ENCODE data around the gene KCNQ5. TPM values are rescaled to one million over a fixed set of nuclear protein-coding genes. Genes with fewer than 3 reads are reported as not detected.

KCNQ5 gene
- total and polyA plus RNA-seq, 10 of the 15 experiments (the other 5 are each of a cell fraction or from before 2014, with no cell fraction given): 0.60 to 16.2 (median 3.2) TPM

DNA sequence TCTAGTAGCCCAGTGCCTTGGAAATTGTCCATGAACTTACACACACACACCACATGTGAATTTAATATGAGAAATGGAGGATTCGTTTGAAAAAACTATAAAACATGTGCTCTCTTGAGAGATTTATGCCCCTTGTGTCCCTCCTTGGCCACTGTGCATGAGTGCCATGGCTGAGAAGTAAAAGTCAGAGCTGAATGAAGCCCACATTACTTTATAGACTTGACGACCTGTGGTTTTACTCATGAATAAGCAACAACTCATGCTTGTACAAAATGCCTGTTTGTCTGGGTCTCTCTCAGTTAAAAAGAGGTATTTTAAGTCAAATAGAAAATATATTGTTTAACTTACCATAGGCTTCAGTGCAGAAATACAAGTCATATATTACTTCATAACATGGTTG lies 102.7 kb downstream of the KCNQ5 start (continued):
- no peak for TF ChIP-seq ELK1 (IDR thresholded peaks at IDR 0.05; ENCODE audit: low read depth, low read length)
- TF ChIP-seq STAT3 (IDR thresholded peaks at IDR 0.05; ENCODE audit: low read depth, low read length): no peak
- TF ChIP-seq FOS (IDR thresholded peaks at IDR 0.05; ENCODE audit: borderline replicate concordance, extremely low read depth, insufficient read length): no peak
- no peak for TF ChIP-seq RBBP5 (conservative IDR thresholded peaks at IDR 0.05)
- TF ChIP-seq MTA2 (IDR thresholded peaks at IDR 0.05; ENCODE audit: low read depth): peak; percentile 53; the same call in 1 of the 2 replicates
- TF ChIP-seq, protein P1, sequence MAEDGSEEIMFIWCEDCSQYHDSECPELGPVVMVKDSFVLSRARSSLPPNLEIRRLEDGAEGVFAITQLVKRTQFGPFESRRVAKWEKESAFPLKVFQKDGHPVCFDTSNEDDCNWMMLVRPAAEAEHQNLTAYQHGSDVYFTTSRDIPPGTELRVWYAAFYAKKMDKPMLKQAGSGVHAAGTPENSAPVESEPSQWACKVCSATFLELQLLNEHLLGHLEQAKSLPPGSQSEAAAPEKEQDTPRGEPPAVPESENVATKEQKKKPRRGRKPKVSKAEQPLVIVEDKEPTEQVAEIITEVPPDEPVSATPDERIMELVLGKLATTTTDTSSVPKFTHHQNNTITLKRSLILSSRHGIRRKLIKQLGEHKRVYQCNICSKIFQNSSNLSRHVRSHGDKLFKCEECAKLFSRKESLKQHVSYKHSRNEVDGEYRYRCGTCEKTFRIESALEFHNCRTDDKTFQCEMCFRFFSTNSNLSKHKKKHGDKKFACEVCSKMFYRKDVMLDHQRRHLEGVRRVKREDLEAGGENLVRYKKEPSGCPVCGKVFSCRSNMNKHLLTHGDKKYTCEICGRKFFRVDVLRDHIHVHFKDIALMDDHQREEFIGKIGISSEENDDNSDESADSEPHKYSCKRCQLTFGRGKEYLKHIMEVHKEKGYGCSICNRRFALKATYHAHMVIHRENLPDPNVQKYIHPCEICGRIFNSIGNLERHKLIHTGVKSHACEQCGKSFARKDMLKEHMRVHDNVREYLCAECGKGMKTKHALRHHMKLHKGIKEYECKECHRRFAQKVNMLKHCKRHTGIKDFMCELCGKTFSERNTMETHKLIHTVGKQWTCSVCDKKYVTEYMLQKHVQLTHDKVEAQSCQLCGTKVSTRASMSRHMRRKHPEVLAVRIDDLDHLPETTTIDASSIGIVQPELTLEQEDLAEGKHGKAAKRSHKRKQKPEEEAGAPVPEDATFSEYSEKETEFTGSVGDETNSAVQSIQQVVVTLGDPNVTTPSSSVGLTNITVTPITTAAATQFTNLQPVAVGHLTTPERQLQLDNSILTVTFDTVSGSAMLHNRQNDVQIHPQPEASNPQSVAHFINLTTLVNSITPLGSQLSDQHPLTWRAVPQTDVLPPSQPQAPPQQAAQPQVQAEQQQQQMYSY (CRISPR knock-in tag; IDR thresholded peaks at IDR 0.05): no peak
- no peak for TF ChIP-seq EGR1 (IDR thresholded peaks at IDR 0.05; ENCODE audit: borderline replicate concordance in 1 of 2, low read depth in 2 of 2, low read length in 2 of 2)
- TF ChIP-seq, protein P2, sequence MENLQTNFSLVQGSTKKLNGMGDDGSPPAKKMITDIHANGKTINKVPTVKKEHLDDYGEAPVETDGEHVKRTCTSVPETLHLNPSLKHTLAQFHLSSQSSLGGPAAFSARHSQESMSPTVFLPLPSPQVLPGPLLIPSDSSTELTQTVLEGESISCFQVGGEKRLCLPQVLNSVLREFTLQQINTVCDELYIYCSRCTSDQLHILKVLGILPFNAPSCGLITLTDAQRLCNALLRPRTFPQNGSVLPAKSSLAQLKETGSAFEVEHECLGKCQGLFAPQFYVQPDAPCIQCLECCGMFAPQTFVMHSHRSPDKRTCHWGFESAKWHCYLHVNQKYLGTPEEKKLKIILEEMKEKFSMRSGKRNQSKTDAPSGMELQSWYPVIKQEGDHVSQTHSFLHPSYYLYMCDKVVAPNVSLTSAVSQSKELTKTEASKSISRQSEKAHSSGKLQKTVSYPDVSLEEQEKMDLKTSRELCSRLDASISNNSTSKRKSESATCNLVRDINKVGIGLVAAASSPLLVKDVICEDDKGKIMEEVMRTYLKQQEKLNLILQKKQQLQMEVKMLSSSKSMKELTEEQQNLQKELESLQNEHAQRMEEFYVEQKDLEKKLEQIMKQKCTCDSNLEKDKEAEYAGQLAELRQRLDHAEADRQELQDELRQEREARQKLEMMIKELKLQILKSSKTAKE (IDR thresholded peaks at IDR 0.05; ENCODE audit: low read depth, poor library complexity, severe bottlenecking): peak; percentile 61
- TF ChIP-seq YY1 (IDR thresholded peaks at IDR 0.05; ENCODE audit: low read depth, low read length): 0 out of 2 replicates have a peak, but pooled peaks have one; percentile 25
- TF ChIP-seq, protein P3, sequence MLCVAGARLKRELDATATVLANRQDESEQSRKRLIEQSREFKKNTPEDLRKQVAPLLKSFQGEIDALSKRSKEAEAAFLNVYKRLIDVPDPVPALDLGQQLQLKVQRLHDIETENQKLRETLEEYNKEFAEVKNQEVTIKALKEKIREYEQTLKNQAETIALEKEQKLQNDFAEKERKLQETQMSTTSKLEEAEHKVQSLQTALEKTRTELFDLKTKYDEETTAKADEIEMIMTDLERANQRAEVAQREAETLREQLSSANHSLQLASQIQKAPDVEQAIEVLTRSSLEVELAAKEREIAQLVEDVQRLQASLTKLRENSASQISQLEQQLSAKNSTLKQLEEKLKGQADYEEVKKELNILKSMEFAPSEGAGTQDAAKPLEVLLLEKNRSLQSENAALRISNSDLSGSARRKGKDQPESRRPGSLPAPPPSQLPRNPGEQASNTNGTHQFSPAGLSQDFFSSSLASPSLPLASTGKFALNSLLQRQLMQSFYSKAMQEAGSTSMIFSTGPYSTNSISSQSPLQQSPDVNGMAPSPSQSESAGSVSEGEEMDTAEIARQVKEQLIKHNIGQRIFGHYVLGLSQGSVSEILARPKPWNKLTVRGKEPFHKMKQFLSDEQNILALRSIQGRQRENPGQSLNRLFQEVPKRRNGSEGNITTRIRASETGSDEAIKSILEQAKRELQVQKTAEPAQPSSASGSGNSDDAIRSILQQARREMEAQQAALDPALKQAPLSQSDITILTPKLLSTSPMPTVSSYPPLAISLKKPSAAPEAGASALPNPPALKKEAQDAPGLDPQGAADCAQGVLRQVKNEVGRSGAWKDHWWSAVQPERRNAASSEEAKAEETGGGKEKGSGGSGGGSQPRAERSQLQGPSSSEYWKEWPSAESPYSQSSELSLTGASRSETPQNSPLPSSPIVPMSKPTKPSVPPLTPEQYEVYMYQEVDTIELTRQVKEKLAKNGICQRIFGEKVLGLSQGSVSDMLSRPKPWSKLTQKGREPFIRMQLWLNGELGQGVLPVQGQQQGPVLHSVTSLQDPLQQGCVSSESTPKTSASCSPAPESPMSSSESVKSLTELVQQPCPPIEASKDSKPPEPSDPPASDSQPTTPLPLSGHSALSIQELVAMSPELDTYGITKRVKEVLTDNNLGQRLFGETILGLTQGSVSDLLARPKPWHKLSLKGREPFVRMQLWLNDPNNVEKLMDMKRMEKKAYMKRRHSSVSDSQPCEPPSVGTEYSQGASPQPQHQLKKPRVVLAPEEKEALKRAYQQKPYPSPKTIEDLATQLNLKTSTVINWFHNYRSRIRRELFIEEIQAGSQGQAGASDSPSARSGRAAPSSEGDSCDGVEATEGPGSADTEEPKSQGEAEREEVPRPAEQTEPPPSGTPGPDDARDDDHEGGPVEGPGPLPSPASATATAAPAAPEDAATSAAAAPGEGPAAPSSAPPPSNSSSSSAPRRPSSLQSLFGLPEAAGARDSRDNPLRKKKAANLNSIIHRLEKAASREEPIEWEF (IDR thresholded peaks at IDR 0.05; ENCODE audit: insufficient replicate concordance, low read depth, low read length): no peak
- TF ChIP-seq IKZF1 (conservative IDR thresholded peaks at IDR 0.05): 0 out of 2 replicates have a peak, but pooled peaks have one; percentile 14
- no peak for TF ChIP-seq SREBF2 (IDR thresholded peaks at IDR 0.05; ENCODE audit: low read length)
- TF ChIP-seq, protein P4, sequence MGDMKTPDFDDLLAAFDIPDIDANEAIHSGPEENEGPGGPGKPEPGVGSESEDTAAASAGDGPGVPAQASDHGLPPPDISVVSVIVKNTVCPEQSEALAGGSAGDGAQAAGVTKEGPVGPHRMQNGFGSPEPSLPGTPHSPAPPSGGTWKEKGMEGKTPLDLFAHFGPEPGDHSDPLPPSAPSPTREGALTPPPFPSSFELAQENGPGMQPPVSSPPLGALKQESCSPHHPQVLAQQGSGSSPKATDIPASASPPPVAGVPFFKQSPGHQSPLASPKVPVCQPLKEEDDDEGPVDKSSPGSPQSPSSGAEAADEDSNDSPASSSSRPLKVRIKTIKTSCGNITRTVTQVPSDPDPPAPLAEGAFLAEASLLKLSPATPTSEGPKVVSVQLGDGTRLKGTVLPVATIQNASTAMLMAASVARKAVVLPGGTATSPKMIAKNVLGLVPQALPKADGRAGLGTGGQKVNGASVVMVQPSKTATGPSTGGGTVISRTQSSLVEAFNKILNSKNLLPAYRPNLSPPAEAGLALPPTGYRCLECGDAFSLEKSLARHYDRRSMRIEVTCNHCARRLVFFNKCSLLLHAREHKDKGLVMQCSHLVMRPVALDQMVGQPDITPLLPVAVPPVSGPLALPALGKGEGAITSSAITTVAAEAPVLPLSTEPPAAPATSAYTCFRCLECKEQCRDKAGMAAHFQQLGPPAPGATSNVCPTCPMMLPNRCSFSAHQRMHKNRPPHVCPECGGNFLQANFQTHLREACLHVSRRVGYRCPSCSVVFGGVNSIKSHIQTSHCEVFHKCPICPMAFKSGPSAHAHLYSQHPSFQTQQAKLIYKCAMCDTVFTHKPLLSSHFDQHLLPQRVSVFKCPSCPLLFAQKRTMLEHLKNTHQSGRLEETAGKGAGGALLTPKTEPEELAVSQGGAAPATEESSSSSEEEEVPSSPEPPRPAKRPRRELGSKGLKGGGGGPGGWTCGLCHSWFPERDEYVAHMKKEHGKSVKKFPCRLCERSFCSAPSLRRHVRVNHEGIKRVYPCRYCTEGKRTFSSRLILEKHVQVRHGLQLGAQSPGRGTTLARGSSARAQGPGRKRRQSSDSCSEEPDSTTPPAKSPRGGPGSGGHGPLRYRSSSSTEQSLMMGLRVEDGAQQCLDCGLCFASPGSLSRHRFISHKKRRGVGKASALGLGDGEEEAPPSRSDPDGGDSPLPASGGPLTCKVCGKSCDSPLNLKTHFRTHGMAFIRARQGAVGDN (IDR thresholded peaks at IDR 0.05): no peak; the same call in 1 of the 2 replicates

Measured in GM12878 (cell line).